Stimulated activated CD4-positive, alpha-beta T cell treated with anti-CD3 and anti-CD28 coated beads, Interleukin-15, amount 100 ng/mL, for 24 hours (primary cell): Measurements from ENCODE around the gene OTOS.

Experiments used
- DNase-seq: peaks from one replicate; pipeline ENCODE4 v3.0.0-alpha.2; 2020

Gene OTOS

DNA sequence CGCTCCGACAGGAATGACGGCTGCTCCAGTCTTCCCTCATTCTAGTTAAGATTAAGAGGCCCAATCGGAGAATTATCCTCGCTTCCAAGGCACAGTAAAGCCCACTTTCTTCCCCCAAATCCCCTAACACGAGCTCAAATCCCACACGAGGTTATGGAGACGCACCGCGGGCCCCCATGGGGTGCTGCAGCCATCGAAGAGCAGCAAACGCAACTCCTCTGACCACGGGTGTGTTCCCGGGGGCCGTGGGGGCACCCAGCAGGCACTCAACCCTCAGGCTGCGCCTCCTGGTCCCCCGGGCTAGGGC lies 4.8 kb downstream of the OTOS start:
- no peak for DNase-seq

DNA sequence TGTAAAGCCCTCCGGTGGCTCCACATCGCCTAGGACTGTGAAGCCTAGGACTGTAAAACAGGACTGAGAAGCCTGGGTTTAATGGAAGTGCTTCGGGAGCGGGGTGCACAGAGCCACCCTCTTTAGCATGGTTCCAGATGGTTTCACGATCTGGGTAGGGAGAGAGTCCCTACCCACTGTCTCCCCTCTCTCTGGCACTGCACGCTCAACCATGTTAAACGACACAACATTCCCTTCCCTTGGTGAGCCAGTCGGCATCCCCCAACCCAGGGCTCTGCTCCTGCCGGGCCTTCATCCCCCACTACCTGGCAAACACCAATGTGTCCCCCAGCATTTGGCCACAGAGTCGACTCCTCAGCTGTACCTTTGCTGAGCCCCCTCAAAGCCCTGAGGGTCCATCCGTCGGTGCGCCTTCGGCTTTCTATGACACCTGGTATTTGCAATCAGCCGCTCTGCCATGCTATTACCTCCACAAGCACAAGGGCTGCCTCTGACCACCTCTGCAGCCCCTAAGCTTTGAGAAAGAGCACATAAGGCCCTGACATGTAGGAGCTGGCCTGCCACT lies 5.4 kb downstream of the OTOS start:
- no peak for DNase-seq

DNA sequence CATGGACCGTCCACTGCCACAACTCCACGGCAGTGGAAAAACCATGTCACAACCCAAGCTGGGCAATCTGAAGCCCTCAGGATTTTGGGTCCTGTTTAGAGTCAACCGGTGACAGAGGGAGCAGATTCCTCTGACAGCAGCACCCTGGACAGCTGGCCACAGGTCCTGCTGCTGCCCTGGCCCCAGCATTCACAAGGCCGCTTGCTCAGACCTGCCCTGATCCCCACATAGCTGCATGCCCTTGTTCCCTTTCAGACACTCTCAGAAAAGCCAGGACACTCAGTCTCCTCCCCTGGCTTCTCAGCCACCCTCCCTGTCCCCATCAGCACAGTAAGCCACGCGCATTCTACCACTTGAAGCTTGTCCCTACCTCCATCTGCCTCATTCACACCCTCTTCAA lies 6.0 kb downstream of the OTOS start:
- DNase-seq, result no peak

DNA sequence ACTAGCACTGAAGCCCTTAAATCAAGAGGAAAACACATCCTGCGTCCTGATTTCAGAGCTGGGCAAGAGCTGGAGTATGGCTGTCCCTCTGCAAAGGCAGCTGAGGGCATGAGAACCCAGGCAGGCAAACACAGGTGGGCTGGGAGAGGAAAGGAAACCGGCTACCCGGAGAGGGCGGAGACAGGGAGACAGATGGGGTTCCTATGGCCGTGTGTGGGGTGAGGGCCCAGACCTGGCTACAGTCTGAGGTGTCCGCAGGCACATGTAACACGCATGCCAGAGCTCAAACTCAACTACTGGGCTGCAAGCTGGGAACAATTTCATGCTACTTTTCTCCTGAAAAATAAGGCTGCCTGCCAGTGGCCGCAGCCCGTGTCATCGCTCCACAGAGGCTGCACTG lies 7.1 kb downstream of the OTOS start:
- no peak for DNase-seq

DNA sequence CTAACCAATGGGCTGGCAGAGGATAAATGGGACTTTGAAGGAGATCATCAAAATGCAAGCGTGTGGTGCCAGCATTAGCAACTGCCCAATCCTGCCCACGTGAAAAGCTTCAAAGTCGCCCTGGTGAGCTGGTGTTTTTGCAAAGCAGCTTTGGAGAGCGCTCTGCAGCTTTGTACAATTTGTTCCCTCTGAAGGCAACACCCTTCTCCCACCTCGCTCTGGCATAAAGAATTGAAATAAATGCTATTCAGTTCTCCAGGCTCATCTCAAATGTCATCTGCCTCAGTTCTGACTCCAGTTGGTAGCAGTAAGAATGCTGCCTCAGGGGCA lies 7.8 kb downstream of the OTOS start:
- no peak for DNase-seq

DNA sequence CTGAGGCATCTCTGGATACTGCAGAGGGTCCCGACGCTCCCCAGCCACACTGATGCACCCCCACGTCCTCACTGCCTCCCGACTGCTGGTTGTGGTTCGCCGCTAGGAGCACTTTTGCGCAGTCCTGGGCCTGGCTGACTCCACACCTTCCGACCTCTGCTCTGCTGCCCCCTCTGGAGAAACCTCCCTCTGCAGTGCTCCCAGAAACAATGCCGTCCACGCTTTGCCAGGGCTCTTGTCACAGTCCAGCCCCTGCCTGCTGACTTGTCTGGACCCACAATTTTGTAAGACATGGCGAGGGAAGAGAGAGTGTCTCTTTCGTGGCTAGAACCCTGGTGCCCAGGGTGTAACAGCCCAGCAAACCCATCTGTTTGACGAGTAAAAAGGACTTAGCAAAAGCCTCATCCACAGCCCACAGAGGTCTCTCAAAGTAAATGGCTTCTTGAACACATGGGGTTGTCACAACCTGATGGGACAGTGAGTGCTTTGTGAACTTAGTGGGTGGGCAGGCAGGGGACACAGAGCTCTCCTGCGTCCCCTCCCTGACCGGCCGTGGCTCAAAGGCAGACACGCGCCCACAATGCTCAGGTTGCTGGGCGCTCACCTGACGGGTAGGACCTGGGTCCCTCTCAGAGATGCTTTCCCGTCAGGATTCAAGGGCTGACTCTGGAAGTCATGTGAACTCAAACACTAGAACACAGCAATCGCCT lies 8.4 kb downstream of the OTOS start:
- no peak for DNase-seq

DNA sequence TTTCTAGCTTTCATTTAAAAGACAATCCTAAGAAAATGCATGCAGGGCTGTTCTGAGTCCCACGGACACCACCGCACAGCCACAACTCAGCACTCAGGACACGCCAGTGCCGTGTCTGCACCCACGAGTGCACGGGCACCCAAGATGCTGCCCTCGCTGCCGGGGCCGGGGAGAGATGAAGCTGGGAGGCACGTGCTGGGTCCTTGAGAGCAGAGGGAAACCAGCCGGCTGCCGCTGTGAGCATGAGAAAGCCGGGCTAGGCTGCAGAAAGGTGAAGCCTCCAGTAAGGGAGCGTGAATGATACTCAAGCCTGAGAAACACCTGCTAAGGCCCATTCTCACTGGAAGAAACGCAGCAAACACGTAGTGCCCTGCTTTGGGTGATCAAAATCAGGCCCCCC lies 9.2 kb downstream of the OTOS start:
- DNase-seq, result no peak

DNA sequence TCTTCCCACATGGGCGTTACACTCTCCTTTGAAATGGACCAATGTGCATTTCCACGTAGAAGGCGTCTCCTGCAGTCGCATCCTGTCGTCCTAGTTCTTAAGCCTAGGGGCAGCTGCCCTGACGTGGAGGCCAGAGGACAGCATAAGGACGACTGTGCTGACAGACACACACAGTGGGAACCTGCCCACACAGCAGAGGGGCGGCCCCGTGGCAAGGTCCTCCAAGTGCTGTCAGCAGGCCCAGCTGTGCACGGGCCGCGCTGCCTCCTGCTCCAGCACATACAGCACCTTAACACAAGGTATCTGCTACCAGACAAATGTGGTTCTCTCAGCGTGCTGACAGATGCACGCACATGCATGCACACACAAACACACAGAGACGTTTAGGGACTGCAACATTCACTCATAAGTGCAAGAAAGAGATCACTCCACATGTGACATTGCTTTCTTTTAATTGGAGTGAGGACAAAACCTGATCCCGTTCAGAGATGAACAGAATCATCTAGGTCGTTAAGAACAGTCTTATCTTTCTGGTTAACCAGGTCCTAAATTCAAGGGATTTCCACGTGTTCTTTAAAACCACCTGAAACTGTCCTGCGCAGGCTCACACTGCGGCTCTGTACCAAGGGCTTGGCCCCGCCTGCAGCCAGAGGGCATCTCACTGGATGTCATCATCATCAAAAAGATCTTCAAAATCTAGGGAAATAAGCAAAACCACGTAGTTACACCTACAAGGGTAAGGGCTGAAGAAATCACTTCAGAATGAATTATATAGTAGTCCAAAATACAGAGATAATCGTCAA lies 9.9 kb downstream of the OTOS start:
- DNase-seq, result no peak

DNA sequence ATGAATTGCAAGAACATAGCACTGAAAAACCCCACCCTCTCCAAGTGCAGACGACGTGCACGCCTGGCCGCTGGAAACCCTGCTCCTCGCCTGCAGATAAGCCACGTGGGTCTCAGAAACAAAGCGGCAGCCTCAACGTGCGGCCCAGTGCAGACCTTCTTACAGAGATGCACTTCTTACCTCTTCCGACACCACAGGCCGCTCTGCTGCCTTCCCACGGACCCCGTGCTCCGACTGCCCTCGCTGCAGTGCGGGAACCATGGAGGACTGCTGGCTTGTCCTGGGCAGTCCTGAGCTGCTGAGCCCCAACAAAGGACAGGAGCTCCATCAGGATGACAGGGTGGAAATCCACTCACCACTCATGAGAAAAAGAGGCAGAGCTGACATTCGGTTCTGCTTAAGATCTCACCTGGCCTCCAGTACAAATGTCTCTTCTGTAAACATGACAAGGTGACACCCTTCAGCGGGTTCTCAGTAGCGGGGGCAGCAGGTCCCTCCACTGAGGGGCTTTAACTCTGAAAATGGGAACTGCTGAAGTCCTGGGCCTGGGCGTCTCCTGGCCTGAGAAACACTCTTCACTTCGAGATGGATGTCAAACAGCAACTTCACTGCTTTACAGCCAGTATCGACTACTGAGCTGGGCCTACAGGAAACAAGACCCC lies 10.6 kb downstream of the OTOS start:
- no peak for DNase-seq

DNA sequence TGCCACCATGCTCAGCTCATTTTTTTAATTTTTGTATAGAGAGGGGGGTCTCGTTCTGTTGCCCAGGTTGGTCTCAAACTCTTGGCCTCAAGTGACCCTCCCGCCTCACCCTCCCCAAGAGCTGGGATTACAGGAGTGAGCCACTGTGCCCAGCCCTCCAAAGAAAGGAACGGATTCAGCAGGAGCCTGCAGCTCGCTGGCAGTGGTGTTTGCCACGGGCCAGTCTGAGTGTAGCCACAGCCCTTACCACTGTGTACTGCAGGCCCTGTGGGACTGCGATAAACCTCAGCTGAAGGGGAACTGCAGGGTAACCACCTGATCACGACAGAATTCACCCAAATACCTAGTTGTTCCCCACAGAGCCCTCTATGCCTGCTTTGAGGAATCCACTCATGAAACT lies 11.1 kb downstream of the OTOS start:
- DNase-seq, result no peak

DNA sequence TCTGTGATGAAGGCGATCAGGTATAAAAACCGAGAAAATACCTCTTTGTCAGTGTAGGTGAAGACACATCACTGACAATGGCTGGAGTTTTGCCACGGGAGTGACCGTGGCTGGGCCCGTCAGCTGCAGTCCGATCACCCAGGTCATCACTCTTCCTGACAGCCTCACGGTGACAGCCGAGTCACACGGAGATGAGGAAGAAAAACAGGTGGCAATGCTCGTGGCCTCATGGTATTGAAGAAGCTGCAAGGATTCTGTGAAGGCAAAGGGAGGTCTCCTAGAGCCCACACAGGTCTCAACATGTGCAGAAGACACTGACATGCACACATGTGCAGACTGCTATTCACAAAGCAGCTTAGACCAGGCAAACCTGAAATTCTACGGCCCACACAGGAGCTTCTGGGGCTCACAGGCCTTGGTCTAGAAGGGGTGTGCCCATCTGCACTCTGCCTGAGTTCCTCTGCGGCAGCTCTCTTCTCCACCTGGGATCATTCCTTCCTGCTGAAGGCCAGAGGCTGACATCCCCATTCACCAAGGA lies 11.8 kb downstream of the OTOS start:
- DNase-seq, result no peak

DNA sequence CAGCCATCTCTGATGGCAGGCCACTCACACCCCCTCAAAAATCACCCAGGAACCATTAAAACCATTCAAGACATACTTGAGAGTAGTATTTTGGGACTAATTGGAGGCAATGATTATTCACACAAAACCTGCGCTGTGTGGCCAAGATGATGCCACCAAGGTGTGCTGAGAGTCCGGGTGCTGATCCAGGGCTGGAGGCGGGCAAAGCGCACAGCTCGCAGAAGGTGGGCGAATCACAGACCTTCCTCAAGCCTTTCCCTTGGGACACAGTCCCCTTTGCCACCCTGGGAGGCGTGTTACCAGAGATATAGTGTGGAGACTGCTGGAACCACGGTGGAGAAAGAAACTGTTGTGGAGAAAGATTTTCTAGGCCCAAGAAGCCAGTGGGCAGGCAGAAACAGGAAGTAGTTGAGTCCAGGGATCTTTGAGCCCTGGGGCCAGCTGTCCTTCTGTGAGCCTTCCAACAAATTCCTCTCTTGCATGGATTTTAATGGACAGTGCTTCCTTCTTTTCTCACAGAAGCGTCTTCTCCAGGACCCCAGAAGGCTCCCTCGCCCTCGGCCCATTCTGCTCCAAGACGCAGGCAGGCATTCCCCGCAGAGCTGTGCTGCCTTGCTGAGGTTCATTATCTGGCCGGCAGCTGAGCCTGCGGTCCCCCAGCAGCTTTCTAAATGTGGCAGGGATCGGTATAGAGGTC lies 12.4 kb downstream of the OTOS start:
- no peak for DNase-seq

DNA sequence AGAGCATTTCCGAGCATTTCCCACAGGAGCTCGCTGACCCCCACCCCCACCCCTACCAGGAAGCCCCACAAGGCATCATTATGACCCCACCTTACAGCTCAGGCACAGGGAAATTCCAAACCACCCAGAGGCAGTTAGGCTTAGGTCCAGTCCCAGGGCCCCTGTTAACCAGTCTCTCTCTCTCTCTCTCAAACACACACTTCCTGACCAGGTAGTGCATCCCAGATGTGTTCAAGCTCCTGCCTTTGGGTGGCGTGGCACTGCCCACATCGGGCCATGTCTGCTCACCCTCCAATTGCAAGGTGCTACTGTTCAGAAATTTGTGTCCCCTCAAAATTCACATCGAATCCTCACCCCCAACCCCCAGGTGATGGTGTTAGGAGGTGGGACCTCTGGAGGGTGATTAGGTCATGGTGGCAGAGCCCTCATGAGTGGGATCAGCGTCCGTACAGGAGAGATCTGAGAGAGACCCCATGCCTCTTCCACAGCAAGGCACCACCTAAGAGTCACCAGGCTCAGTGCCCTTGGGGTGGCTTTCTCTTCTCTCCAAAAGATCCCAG lies 13.2 kb downstream of the OTOS start:
- DNase-seq, result no peak

DNA sequence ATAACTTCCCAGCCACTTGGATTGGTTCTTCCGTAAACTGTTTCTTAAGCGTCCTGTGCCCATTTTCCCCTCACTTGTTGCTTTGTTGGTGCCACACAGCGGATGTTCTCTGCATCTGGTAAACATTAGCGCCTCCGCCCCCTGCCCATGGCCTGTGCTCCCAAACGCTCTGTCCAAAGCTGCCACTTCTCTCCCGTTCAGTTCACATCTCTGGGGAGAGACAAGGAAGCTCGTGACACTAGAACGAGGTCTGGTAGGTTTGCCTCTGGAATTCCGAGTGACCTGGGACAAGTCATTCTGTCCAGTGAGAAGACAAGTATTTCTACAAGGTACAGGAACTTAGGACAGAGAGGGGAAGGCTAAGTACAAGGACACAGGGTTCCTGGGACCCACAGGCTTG lies 13.7 kb downstream of the OTOS start:
- no peak for DNase-seq

DNA sequence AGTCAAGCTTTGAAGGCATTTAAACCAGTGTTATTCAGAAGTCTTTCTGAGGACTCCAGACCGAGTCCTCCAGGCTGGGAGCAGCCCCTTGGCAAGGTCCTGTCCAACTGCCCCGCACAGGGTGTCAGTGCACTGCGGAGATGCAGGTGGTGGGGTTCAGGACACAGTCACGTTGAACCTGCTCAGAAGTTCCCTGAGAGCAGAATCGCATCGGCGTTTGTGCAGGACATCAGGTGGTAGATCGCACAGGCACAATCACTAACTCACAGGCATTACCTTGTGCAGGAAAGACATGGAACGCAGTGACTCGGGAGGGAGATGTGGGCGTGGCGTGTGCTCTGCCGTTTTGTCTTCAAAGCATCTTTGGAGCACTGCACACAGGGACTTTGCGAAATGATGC lies 14.7 kb downstream of the OTOS start:
- no peak for DNase-seq

DNA sequence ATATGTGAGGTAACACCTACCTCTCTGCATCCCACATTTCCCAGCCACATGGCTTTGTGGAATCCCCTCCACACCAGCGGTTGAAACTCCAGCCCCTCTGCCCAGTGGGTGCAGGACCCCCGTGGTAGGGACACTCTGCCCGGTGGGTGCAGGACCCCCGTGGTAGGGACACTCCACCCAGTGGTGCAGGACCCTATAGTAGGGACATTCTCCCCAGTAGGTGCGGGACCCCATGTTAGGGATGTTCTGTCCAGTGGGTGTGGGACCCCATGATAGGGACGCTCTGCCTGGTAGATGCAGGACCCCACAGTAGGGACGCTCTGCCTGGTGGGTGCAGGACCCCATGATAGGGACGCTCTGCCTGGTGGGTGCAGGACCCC lies 15.8 kb downstream of the OTOS start:
- no peak for DNase-seq

DNA sequence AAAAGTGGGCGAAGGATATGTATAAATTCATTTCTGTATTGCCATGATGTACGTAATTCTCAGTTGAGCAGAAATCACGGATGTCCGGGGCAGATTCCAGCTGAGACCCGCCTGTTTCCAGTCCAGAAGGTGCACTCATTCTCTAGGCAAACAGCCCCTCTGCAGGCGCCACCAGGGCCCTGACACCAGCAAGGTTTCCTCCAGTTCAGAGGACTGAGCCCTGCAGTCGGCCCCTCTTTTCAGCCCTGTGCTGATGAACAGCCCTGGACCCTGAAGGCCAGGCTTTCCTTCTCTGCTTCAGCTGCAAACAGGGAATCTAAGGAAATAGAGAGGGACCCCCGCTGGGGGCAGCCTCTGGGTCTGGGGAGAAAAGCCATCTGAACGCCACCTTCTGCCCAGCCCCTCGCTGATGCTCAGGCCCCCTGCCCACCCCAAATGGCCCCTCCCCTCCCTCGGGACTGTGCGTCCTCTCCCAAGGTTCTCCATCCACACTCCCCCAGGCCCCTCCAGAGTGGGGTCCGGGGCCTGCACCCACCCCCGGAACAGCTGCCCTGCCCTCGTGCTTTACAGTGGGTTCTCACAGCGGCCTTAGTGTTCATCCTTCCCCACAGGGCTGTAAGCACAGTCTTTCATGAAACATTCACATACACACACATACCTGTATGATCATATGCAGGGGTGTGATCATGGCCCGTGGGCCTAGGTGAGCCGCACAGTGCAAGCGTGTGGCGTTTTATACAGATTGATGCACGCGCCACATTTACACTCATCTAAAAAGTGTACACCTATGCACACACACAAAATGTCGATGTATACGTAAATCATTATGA lies 16.4 kb downstream of the OTOS start:
- DNase-seq, result no peak

DNA sequence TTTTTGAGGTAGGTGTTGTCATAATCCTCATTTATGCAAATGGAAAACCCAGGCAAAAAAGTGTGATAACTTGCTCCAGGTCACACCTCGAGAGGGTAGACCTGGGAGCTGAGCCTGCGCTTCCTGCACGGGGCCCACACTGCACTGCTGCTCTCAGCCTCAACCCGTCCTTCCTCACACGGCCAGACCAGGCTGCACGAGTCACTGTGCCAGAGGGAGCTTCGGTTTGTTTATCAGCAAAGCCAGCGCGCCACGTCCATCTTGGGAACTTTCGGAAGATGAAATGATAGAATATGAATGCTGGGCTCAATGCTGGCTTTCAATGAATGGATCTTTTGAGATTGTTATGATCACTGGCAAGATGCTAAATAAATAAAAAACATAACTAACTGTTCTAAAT lies 18.8 kb downstream of the OTOS start:
- no peak for DNase-seq

DNA sequence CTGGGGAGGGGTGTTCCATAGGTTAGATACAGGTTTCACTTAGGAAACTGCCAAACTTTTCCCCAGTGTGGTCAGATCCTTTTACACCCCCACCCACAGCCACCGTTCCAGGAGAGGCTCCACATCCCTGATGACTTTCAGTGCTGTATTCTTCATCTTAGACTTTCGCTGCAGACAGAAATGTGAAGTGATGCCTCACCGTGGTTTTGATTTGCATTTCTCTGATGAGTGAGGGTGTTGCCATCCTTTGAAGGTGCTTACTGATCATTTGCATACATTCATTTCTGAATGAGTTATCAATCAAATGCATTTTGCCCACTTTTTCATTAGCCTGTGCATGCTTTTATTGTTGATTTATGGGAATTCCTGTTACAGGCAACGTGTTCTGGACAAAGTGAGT lies 19.3 kb downstream of the OTOS start:
- DNase-seq, result peak; percentile 37

DNA sequence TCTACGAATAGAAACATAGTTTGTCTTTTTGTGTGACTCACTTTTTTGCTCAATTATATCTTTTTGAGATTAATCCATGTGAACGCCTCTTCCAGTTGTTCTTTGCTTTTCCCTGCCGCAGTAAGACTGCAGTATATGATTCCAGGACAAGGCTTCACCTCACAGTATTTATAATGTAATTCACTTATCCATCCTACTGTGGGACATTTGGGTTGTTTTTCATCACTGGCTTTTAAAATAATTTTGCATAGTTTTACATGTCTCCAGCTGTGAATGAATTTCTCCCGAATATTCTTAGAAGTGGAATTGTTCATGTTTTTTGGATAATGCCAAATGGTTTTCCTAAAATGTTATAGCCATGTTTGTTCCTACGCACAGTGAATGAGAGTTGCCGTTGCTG lies 26.2 kb downstream of the OTOS start:
- no peak for DNase-seq

DNA sequence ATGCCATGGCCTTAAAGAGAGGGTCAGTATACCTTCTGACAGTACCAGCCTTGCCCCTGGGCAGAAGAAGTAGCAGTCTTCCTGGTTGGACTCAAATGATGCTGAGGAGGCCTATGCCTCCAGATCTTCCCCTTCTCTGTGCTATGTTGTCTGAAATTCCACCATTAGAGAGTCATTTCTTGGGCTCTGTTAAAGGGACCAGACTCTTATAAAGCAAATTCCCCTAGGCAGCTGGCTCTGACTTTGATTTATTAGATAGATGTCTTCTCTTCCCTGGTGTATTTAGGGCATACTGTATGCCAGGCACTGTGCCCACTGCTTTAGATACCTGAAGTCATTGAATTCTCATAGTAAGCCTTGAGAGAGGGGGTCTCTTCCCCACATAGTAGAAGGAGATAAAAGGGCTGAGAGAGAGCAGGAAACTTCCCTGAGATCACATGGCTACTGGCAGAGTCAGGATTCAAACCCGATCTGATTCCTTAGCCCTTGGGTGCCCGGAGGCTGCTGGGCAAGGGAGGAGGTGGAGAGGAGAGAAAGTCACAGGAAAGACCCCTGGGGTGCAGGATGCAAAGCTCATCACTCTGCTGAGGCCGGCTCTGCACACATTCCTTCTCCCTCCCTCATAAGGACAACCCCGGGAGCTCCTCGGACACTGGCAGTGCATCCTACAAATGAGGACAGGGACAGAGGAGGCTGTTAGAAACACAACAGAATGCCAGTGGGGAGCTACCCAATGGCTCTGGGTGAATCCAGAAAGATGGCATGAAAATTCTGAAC lies 27.4 kb downstream of the OTOS start:
- DNase-seq, result no peak
